ENCODE data around the gene JPT1. TPM values are rescaled to one million over a fixed set of nuclear protein-coding genes. Genes with fewer than 3 reads are reported as not detected.
A peak's percentile ranks its signal among the peaks of the same experiment; 100 is the strongest.

JPT1 gene
- total RNA-seq, 1 experiment from 2014 or later, result 210 TPM

- ChIA-PET CTCF (interaction anchor here (0.6 to 1.7 kb wide), 2 partner anchors 12 to 66 kb away, joined by 4 to 5 read pairs; no protein-coding TSS in a partner anchor), POLR2A (no interaction called here)
- intact Hi-C loops (cut with micrococcal nuclease; ENCODE audit: unreplicated experiment), result no loop called here
- Mint-ChIP-seq H3K36me3 (ENCODE audit: insufficient read depth, unreplicated experiment) (peaks cover 54% of the 10 kb centered on the region), H3K27ac (ENCODE audit: unreplicated experiment) (no peak overlapping the region), H3K4me1 (ENCODE audit: low read depth, unreplicated experiment) (peaks cover 25% of the 10 kb centered on the region), H3K9me3 (ENCODE audit: unreplicated experiment) (no peaks in the 10 kb centered on the region), H3K27me3 (ENCODE audit: insufficient read depth, unreplicated experiment) (no peaks in the 10 kb centered on the region), H3K4me3 (ENCODE audit: unreplicated experiment) (no peak overlapping the region)
- no peaks in the 10 kb centered on the region for H3K9me3 ChIP-seq
- peaks cover 20% of the 10 kb centered on the region for H3K4me1 ChIP-seq
- BruUV-seq (replicated peaks), result no TSS peak
- H3K27me3 ChIP-seq (replicated peaks; ENCODE audit: control insufficient read depth, insufficient read depth, low read length), result no peaks in the 10 kb centered on the region
- H3K4me3 ChIP-seq (ENCODE audit: low read depth, low read length), result no peak overlapping the region
- peaks cover 4% of the 10 kb centered on the region for H3K36me3 ChIP-seq (ENCODE audit: control insufficient read depth, insufficient read depth, low read length)
- TF ChIP-seq CTCF (IDR thresholded peaks at IDR 0.05; ENCODE audit: insufficient read depth in 1 of 2, low read depth in 1 of 2, low read length in 1 of 2, severe bottlenecking in 1 of 2, unreplicated experiment in 1 of 2), result no peak
- DNase-seq, result no peak
Measured at GRCh38 chr17:75125984-75126383, 28.3 kb downstream of the JPT1 start.

- Mint-ChIP-seq H3K36me3 (ENCODE audit: insufficient read depth, unreplicated experiment) (peaks cover 53% of the 10 kb centered on the region), H3K4me1 (ENCODE audit: low read depth, unreplicated experiment) (peaks cover 17% of the 10 kb centered on the region), H3K27me3 (ENCODE audit: insufficient read depth, unreplicated experiment) (no peaks in the 10 kb centered on the region), H3K9me3 (ENCODE audit: unreplicated experiment) (no peaks in the 10 kb centered on the region), H3K4me3 (ENCODE audit: unreplicated experiment) (no peak overlapping the region), H3K27ac (ENCODE audit: unreplicated experiment) (peak overlapping the region; percentile 85)
- Histone ChIP-seq H3K4me1 (peaks cover 14% of the 10 kb centered on the region), H3K36me3 (ENCODE audit: control insufficient read depth, insufficient read depth, low read length) (peaks cover 4% of the 10 kb centered on the region), H3K27me3 (replicated peaks; ENCODE audit: control insufficient read depth, insufficient read depth, low read length) (no peaks in the 10 kb centered on the region), H3K4me3 (ENCODE audit: low read depth, low read length) (no peak overlapping the region), H3K9me3 (no peaks in the 10 kb centered on the region)
- DNase-seq, result no peak
- no TSS peak for BruUV-seq (replicated peaks)
- POLR2A ChIA-PET, result no interaction called here
- CTCF ChIA-PET, result interaction anchor here (0.6 to 2.3 kb wide), 2 partner anchors 10 to 30 kb away, joined by 3 to 11 read pairs; no protein-coding TSS in a partner anchor
- intact Hi-C loops (cut with micrococcal nuclease; ENCODE audit: unreplicated experiment), result no loop called here
- no peak for TF ChIP-seq CTCF (IDR thresholded peaks at IDR 0.05; ENCODE audit: insufficient read depth in 1 of 2, low read depth in 1 of 2, low read length in 1 of 2, severe bottlenecking in 1 of 2, unreplicated experiment in 1 of 2)
Measured at GRCh38 chr17:75124819-75125162, 29.5 kb downstream of the JPT1 start.

- Histone ChIP-seq H3K9me3 (no peaks in the 10 kb centered on the region), H3K27me3 (replicated peaks; ENCODE audit: control insufficient read depth, insufficient read depth, low read length) (no peaks in the 10 kb centered on the region), H3K36me3 (ENCODE audit: control insufficient read depth, insufficient read depth, low read length) (no peaks in the 10 kb centered on the region; the same call in 1 of the 2 replicates), H3K4me1 (peaks cover 14% of the 10 kb centered on the region), H3K4me3 (ENCODE audit: low read depth, low read length) (no peak overlapping the region)
- BruUV-seq (replicated peaks), result no TSS peak
- peaks cover 17% of the 10 kb centered on the region for H3K4me1 Mint-ChIP-seq (ENCODE audit: low read depth, unreplicated experiment)
- intact Hi-C loops (cut with micrococcal nuclease; ENCODE audit: unreplicated experiment), result no loop called here
- TF ChIP-seq CTCF (IDR thresholded peaks at IDR 0.05; ENCODE audit: insufficient read depth in 1 of 2, low read depth in 1 of 2, low read length in 1 of 2, severe bottlenecking in 1 of 2, unreplicated experiment in 1 of 2), result no peak
- H3K27ac Mint-ChIP-seq (ENCODE audit: unreplicated experiment), result peak overlapping the region; percentile 85
- no peaks in the 10 kb centered on the region for H3K9me3 Mint-ChIP-seq (ENCODE audit: unreplicated experiment)
- POLR2A ChIA-PET, result no interaction called here
- DNase-seq, result peak; percentile 47 to 76
- no peaks in the 10 kb centered on the region for H3K27me3 Mint-ChIP-seq (ENCODE audit: insufficient read depth, unreplicated experiment)
- H3K4me3 Mint-ChIP-seq (ENCODE audit: unreplicated experiment), result no peak overlapping the region
- CTCF ChIA-PET, result interaction anchor here (0.6 to 2.3 kb wide), 2 partner anchors 10 to 31 kb away, joined by 3 to 11 read pairs; no protein-coding TSS in a partner anchor
- peaks cover 50% of the 10 kb centered on the region for H3K36me3 Mint-ChIP-seq (ENCODE audit: insufficient read depth, unreplicated experiment)
Measured at GRCh38 chr17:75124041-75124818, 30.1 kb downstream of the JPT1 start.

Measured in Caco-2 (cell line).